Fibroblast of the conjunctiva (primary cell): ENCODE measurements around the gene SERPIND1.

Source experiments
- DNase-seq: peaks from one replicate; pipeline ENCODE4 v3.0.0-alpha.2; 2010; ENCODE audit warnings: low read depth

Gene SERPIND1

GRCh38 chr22:20792966-20793728, 19.2 kb downstream of the SERPIND1 start:
- no peak for DNase-seq

GRCh38 chr22:20793748-20794649, 20.1 kb downstream of the SERPIND1 start:
- no peak for DNase-seq

- no peak for DNase-seq
Observed at GRCh38 chr22:20794650-20795413, 20.9 kb downstream of the SERPIND1 start.

GRCh38 chr22:20796731-20797130, 22.8 kb downstream of the SERPIND1 start:
- DNase-seq: no peak

- no peak for DNase-seq
Observed at GRCh38 chr22:20798218-20798617, 24.3 kb downstream of the SERPIND1 start.

GRCh38 chr22:20798974-20799373, 25.1 kb downstream of the SERPIND1 start:
- DNase-seq: no peak

GRCh38 chr22:20799449-20799848, 25.5 kb downstream of the SERPIND1 start:
- DNase-seq: no peak

- no peak for DNase-seq
Observed at GRCh38 chr22:20802452-20802851, 28.5 kb downstream of the SERPIND1 start.

- no peak for DNase-seq
Observed at GRCh38 chr22:20802922-20803553, 29.1 kb downstream of the SERPIND1 start.

GRCh38 chr22:20803696-20804324, 29.9 kb downstream of the SERPIND1 start:
- DNase-seq: no peak

- DNase-seq: no peak
Observed at GRCh38 chr22:20804650-20805049, 30.7 kb downstream of the SERPIND1 start.

- peak; percentile 3 for DNase-seq
Observed at GRCh38 chr22:20805972-20806471, 32.1 kb downstream of the SERPIND1 start.

GRCh38 chr22:20807315-20807752, 33.4 kb downstream of the SERPIND1 start:
- DNase-seq: peak; percentile 69

- DNase-seq: no peak
Observed at GRCh38 chr22:20808844-20809243, 34.9 kb downstream of the SERPIND1 start.

- no peak for DNase-seq
Observed at GRCh38 chr22:20809538-20810185, 35.7 kb downstream of the SERPIND1 start.

- DNase-seq: no peak
Observed at GRCh38 chr22:20810645-20811044, 36.7 kb downstream of the SERPIND1 start.

- DNase-seq: no peak
Observed at GRCh38 chr22:20811171-20811570, 37.3 kb downstream of the SERPIND1 start.

- no peak for DNase-seq
Observed at GRCh38 chr22:20811971-20812660, 38.2 kb downstream of the SERPIND1 start.

- DNase-seq: no peak
Observed at GRCh38 chr22:20813056-20813455, 39.1 kb downstream of the SERPIND1 start.

GRCh38 chr22:20814221-20814808, 40.4 kb downstream of the SERPIND1 start:
- DNase-seq: no peak
